Type B pancreatic cell (in vitro differentiated cells): ENCODE data around the gene LIMA1. TPM values are rescaled to one million over a fixed set of nuclear protein-coding genes. Genes with fewer than 3 reads are reported as not detected.

Experiments used
- DNase-seq: peaks from one replicate; pipeline ENCODE4 v3.0.0; 2021; ENCODE audit warnings: mixed read lengths; ENCODE audit not compliant: unreplicated experiment; ENCODE audit errors: extremely low spot score
- H3K27ac Mint-ChIP-seq: 2 replicates; pipeline ENCODE4 v1.8.0; 2021; ENCODE audit warnings: mild to moderate bottlenecking, mixed read lengths
- H3K27me3 Mint-ChIP-seq: 2 replicates; pipeline ENCODE4 v1.8.0; 2021; ENCODE audit warnings: mixed read lengths
- H3K36me3 Mint-ChIP-seq: 2 replicates; pipeline ENCODE4 v1.8.0; 2021; ENCODE audit warnings: mixed read lengths
- H3K4me1 Mint-ChIP-seq: one replicate; pipeline ENCODE4 v1.8.0; 2021; ENCODE audit warnings: mixed read lengths; ENCODE audit not compliant: unreplicated experiment
- H3K4me3 Mint-ChIP-seq: 2 replicates; pipeline ENCODE4 v1.8.0; 2021; ENCODE audit warnings: mild to moderate bottlenecking, mixed read lengths
- H3K9me3 Mint-ChIP-seq: 2 replicates; pipeline ENCODE4 v1.8.0; 2021; ENCODE audit warnings: mixed read lengths
- total RNA-seq: library from RNA; stranded (reverse); gene quantifications from 2 replicates; pipeline ENCODE4 v1.2.1, GENCODE V29; 2021; ENCODE audit warnings: low replicate concordance
- TF ChIP-seq, protein P1 (sequence below): fragments of 200-600 bp; sonication (generic); conservative IDR thresholded peaks from 2 replicates; pipeline ENCODE4 v1.5.0; 2021; ENCODE audit warnings: antibody characterized with exemption, mild to moderate bottlenecking

The LIMA1 gene
- total RNA-seq, 1 donor from 2014 or later, result 54.4 TPM

GRCh38 chr12:50215033-50215432 lies 68.3 kb downstream of the LIMA1 start:
- Mint-ChIP-seq H3K4me1 (peaks cover 23% of the 10 kb centered on the region), H3K27me3 (no peaks in the 10 kb centered on the region), H3K36me3 (peaks cover 28% of the 10 kb centered on the region), H3K9me3 (peaks cover 4% of the 10 kb centered on the region), H3K27ac (peak overlapping the region; percentile 38), H3K4me3 (no peak overlapping the region)
- DNase-seq, result no peak
- TF ChIP-seq, protein P1, sequence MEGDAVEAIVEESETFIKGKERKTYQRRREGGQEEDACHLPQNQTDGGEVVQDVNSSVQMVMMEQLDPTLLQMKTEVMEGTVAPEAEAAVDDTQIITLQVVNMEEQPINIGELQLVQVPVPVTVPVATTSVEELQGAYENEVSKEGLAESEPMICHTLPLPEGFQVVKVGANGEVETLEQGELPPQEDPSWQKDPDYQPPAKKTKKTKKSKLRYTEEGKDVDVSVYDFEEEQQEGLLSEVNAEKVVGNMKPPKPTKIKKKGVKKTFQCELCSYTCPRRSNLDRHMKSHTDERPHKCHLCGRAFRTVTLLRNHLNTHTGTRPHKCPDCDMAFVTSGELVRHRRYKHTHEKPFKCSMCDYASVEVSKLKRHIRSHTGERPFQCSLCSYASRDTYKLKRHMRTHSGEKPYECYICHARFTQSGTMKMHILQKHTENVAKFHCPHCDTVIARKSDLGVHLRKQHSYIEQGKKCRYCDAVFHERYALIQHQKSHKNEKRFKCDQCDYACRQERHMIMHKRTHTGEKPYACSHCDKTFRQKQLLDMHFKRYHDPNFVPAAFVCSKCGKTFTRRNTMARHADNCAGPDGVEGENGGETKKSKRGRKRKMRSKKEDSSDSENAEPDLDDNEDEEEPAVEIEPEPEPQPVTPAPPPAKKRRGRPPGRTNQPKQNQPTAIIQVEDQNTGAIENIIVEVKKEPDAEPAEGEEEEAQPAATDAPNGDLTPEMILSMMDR, result no peak

DNA sequence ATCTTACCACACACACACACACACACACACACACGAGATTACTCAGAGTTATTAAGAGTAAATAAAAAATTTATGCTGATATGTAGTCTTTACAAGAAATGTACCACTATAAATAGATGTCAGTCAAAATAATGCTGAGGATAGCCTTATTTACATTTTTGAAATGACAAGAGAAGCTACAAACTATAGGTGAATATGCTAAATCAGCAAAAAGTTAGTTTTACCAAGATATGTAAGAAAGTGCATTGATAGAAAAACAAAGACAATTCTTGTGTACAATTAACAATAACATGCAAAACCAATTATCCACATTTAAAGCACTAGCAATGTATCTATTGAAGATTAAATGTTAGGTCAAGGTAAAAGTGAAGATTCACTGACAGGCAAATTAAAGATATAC lies 69.3 kb downstream of the LIMA1 start:
- Mint-ChIP-seq H3K27ac (no peak overlapping the region), H3K27me3 (no peaks in the 10 kb centered on the region), H3K36me3 (peaks cover 28% of the 10 kb centered on the region), H3K9me3 (peaks cover 4% of the 10 kb centered on the region), H3K4me3 (no peak overlapping the region), H3K4me1 (peaks cover 23% of the 10 kb centered on the region)
- TF ChIP-seq, protein P1, result no peak
- DNase-seq, result no peak

GRCh38 chr12:50213439-50213838 lies 69.9 kb downstream of the LIMA1 start:
- peaks cover 4% of the 10 kb centered on the region for H3K9me3 Mint-ChIP-seq
- H3K27ac Mint-ChIP-seq, result no peak overlapping the region
- no peak overlapping the region for H3K4me3 Mint-ChIP-seq
- H3K27me3 Mint-ChIP-seq, result no peaks in the 10 kb centered on the region
- H3K4me1 Mint-ChIP-seq, result peaks cover 23% of the 10 kb centered on the region
- TF ChIP-seq, protein P1, result no peak
- H3K36me3 Mint-ChIP-seq, result peaks cover 28% of the 10 kb centered on the region
- no peak for DNase-seq

- Mint-ChIP-seq H3K27me3 (no peaks in the 10 kb centered on the region), H3K36me3 (peaks cover 26% of the 10 kb centered on the region), H3K4me3 (peak overlapping the region; percentile 58), H3K9me3 (peaks cover 4% of the 10 kb centered on the region), H3K4me1 (peaks cover 23% of the 10 kb centered on the region), H3K27ac (peak overlapping the region; percentile 90)
- TF ChIP-seq, protein P1, result no peak
- DNase-seq, result no peak
These were observed 71.3 kb downstream of the LIMA1 start for GRCh38 chr12:50212071-50212467.

- peaks cover 4% of the 10 kb centered on the region for H3K9me3 Mint-ChIP-seq
- TF ChIP-seq, protein P1, result no peak
- H3K4me3 Mint-ChIP-seq, result peak overlapping the region; percentile 58
- H3K27ac Mint-ChIP-seq, result peak overlapping the region; percentile 90
- no peak for DNase-seq
- H3K36me3 Mint-ChIP-seq, result peaks cover 27% of the 10 kb centered on the region
- H3K27me3 Mint-ChIP-seq, result no peaks in the 10 kb centered on the region
- peaks cover 23% of the 10 kb centered on the region for H3K4me1 Mint-ChIP-seq
These were observed 71.8 kb downstream of the LIMA1 start for GRCh38 chr12:50211392-50212070.

GRCh38 chr12:50207424-50207823 lies 75.9 kb downstream of the LIMA1 start:
- Mint-ChIP-seq H3K27me3 (no peaks in the 10 kb centered on the region), H3K27ac (no peak overlapping the region), H3K36me3 (peaks cover 32% of the 10 kb centered on the region), H3K4me3 (no peak overlapping the region), H3K4me1 (peaks cover 12% of the 10 kb centered on the region), H3K9me3 (no peaks in the 10 kb centered on the region)
- TF ChIP-seq, protein P1, result no peak
- DNase-seq, result no peak
